HEK293 (cell line): ENCODE measurements around the gene MPV17L.

Source experiments
- KLF16 ChIP-seq: fragments of 450-650 bp; formaldehyde crosslinking; IDR thresholded peaks from 2 replicates; pipeline ENCODE4 v1.5.1; 2017; ENCODE audit warnings: missing biosample characterization, missing genetic modification characterization
- KLF7 ChIP-seq: fragments of 450-650 bp; formaldehyde crosslinking; IDR thresholded peaks from 2 replicates; pipeline ENCODE4 v1.5.1; 2016; ENCODE audit warnings: missing biosample characterization, missing genetic modification characterization, borderline replicate concordance
- TCF7L2 ChIP-seq: IDR thresholded peaks from 2 replicates; pipeline ENCODE4 v1.6.1; 2011; ENCODE audit warnings: low read depth, mild to moderate bottlenecking, inconsistent platforms, low read length, moderate library complexity, borderline replicate concordance
- TRIM28 ChIP-seq: IDR thresholded peaks from 2 replicates; pipeline ENCODE4 v1.6.1; 2011; ENCODE audit warnings: low read length, control low read depth, borderline replicate concordance
- ZNF600 ChIP-seq: fragments of 450-650 bp; formaldehyde crosslinking; IDR thresholded peaks from 2 replicates; pipeline ENCODE4 v1.5.1; 2016; ENCODE audit warnings: missing biosample characterization, missing genetic modification characterization
- ZNF777 ChIP-seq: fragments of 450-650 bp; formaldehyde crosslinking; IDR thresholded peaks from 2 replicates; pipeline ENCODE4 v1.5.1; 2017; ENCODE audit warnings: missing biosample characterization, missing genetic modification characterization, borderline replicate concordance
- TF ChIP-seq, protein P1 (sequence below): fragments of 450-650 bp; formaldehyde crosslinking; IDR thresholded peaks from 2 replicates; pipeline ENCODE4 v1.5.1; 2016; ENCODE audit warnings: missing biosample characterization, missing genetic modification characterization
- TF ChIP-seq, protein P2 (sequence below): fragments of 450-650 bp; formaldehyde crosslinking; IDR thresholded peaks from 2 replicates; pipeline ENCODE4 v1.5.1; 2016; ENCODE audit warnings: missing biosample characterization, missing genetic modification characterization
- TF ChIP-seq, protein P3 (sequence below): fragments of 450-650 bp; formaldehyde crosslinking; conservative IDR thresholded peaks from 2 replicates; pipeline ENCODE4 v1.5.1; 2016; ENCODE audit warnings: low read depth, missing biosample characterization, missing genetic modification characterization

DNA sequence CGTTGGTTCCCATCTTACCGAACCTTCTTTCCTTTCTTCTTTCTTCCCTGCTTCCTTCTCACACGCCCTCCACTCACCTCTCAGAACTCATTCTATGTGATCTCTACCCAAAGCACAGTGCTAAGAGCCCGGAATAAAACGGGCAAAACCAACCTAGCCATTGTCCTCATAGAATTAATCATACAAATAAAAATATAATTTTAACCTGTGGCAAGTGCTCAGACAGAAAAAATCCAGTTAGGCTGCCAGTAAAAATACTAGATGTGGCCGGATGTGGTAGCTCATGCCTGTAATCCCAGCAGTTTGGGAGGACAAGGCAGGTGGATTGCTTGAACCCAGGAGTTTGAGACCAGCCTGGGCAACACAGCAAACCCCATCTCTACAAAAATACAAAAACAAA is 65.8 kb downstream of the MPV17L start:
- TF ChIP-seq, protein P1, sequence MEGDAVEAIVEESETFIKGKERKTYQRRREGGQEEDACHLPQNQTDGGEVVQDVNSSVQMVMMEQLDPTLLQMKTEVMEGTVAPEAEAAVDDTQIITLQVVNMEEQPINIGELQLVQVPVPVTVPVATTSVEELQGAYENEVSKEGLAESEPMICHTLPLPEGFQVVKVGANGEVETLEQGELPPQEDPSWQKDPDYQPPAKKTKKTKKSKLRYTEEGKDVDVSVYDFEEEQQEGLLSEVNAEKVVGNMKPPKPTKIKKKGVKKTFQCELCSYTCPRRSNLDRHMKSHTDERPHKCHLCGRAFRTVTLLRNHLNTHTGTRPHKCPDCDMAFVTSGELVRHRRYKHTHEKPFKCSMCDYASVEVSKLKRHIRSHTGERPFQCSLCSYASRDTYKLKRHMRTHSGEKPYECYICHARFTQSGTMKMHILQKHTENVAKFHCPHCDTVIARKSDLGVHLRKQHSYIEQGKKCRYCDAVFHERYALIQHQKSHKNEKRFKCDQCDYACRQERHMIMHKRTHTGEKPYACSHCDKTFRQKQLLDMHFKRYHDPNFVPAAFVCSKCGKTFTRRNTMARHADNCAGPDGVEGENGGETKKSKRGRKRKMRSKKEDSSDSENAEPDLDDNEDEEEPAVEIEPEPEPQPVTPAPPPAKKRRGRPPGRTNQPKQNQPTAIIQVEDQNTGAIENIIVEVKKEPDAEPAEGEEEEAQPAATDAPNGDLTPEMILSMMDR (tag by site-specific recombination), result no peak
- no peak for TF ChIP-seq TCF7L2
- no peak for TF ChIP-seq KLF7 (tag by site-specific recombination)
- no peak for TF ChIP-seq ZNF600 (tag by site-specific recombination)
- TF ChIP-seq TRIM28, result no peak
- TF ChIP-seq ZNF777 (tag by site-specific recombination), result no peak
- no peak for TF ChIP-seq KLF16
- TF ChIP-seq, protein P2, sequence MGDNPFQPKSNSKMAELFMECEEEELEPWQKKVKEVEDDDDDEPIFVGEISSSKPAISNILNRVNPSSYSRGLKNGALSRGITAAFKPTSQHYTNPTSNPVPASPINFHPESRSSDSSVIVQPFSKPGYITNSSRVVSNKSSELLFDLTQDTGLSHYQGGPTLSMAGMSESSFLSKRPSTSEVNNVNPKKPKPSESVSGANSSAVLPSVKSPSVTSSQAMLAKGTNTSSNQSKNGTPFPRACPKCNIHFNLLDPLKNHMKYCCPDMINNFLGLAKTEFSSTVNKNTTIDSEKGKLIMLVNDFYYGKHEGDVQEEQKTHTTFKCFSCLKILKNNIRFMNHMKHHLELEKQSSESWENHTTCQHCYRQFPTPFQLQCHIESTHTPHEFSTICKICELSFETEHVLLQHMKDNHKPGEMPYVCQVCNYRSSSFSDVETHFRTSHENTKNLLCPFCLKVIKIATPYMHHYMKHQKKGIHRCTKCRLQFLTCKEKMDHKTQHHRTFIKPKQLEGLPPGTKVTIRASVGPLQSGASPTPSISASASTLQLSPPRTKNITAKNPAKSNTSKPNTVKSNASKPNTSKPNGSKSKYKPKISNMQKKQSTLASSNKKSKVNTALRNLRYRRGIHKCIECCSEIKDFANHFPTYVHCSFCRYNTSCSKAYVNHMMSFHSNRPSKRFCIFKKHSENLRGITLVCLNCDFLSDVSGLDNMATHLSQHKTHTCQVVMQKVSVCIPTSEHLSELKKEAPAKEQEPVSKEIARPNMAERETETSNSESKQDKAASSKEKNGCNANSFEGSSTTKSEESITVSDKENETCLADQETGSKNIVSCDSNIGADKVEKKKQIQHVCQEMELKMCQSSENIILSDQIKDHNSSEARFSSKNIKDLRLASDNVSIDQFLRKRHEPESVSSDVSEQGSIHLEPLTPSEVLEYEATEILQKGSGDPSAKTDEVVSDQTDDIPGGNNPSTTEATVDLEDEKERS (tag by site-specific recombination), result no peak
- TF ChIP-seq, protein P3, sequence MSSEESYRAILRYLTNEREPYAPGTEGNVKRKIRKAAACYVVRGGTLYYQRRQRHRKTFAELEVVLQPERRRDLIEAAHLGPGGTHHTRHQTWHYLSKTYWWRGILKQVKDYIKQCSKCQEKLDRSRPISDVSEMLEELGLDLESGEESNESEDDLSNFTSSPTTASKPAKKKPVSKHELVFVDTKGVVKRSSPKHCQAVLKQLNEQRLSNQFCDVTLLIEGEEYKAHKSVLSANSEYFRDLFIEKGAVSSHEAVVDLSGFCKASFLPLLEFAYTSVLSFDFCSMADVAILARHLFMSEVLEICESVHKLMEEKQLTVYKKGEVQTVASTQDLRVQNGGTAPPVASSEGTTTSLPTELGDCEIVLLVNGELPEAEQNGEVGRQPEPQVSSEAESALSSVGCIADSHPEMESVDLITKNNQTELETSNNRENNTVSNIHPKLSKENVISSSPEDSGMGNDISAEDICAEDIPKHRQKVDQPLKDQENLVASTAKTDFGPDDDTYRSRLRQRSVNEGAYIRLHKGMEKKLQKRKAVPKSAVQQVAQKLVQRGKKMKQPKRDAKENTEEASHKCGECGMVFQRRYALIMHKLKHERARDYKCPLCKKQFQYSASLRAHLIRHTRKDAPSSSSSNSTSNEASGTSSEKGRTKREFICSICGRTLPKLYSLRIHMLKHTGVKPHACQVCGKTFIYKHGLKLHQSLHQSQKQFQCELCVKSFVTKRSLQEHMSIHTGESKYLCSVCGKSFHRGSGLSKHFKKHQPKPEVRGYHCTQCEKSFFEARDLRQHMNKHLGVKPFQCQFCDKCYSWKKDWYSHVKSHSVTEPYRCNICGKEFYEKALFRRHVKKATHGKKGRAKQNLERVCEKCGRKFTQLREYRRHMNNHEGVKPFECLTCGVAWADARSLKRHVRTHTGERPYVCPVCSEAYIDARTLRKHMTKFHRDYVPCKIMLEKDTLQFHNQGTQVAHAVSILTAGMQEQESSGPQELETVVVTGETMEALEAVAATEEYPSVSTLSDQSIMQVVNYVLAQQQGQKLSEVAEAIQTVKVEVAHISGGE, result no peak
